B cell (primary cell): ENCODE data around the gene TUBA4A.

ENCODE experiments used
- CTCF ChIP-seq: fragments of 200-600 bp; IDR thresholded peaks from one replicate; pipeline ENCODE4 v1.8.0; 2022; ENCODE audit warnings: antibody characterized with exemption, mild to moderate bottlenecking
- EZH2 ChIP-seq: IDR thresholded peaks from 2 replicates; pipeline ENCODE4 v1.6.1; 2012; ENCODE audit warnings: borderline replicate concordance, low read depth, mild to moderate bottlenecking, moderate library complexity, low read length; ENCODE audit not compliant: insufficient read depth, poor library complexity, severe bottlenecking

GRCh38 chr2:219296631-219297391 lies 43.1 kb upstream of the TUBA4A start:
- TF ChIP-seq CTCF, result no peak
- no peak for TF ChIP-seq EZH2
